Uterus (tissue), 2 donors: Measurements from ENCODE around the gene PTPRF.

ENCODE experiments used
- CTCF ChIP-seq, 4 experiments: fragments of 200-600 bp in 2 of 4; fragments of 450-650 bp in 2 of 4; sonication (generic) in 2 of 4; IDR thresholded peaks; one replicate each; pipeline ENCODE4 v1.5.1; 2016 to 2019; ENCODE audit warnings: antibody characterized with exemption in 4 of 4, mild to moderate bottlenecking in 2 of 4, moderate library complexity in 1 of 4
- POLR2A ChIP-seq, 2 donors: fragments of 450-650 bp; IDR thresholded peaks; one replicate each; pipeline ENCODE4 v1.6.1; 2016; ENCODE audit warnings: antibody characterized with exemption in 2 of 2, mild to moderate bottlenecking in 1 of 2, moderate library complexity in 1 of 2

DNA sequence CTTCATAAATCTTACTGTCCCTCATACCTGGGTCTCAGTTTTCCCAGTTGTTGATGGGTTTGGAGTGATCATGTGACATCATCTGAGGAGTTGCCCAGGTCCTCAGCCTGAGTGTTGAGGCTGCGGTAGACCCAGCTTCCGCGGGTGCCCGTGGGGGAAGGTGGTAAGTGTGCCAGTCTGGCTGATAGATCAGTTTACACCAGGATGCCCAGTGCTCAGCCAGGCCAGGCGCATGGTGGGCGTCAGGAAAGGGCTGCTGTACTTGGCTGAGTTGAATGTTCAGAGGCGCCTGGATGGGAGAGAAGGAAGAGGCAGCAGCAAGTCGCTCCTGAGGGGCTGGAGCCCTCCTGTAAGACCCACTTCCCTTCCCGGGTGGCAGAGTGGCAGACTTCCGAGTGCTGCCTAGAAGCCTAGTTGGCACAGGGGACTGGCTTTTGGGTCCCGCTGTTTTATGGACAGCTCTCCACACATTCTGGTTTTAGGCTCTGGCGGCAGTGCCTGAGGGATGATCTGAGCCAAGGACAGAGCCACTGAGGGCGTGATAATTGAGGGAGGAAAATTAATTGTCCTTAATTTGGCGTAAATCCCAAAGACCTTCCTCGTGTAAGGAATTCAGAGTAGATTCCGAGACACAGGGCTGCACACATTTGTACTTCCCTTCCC is 35.8 kb downstream of the PTPRF start:
- TF ChIP-seq POLR2A (IDR thresholded peaks at IDR 0.05) (no peak), CTCF (IDR thresholded peaks at IDR 0.05) (no peak)
